ENCODE results near the gene SLC16A12. TPM values are rescaled to one million over a fixed set of nuclear protein-coding genes. Genes with fewer than 3 reads are reported as not detected.

SLC16A12 gene
- total and polyA plus RNA-seq, 4 donors, result 0.03 to 10.7 (median 0.94) TPM

DNA sequence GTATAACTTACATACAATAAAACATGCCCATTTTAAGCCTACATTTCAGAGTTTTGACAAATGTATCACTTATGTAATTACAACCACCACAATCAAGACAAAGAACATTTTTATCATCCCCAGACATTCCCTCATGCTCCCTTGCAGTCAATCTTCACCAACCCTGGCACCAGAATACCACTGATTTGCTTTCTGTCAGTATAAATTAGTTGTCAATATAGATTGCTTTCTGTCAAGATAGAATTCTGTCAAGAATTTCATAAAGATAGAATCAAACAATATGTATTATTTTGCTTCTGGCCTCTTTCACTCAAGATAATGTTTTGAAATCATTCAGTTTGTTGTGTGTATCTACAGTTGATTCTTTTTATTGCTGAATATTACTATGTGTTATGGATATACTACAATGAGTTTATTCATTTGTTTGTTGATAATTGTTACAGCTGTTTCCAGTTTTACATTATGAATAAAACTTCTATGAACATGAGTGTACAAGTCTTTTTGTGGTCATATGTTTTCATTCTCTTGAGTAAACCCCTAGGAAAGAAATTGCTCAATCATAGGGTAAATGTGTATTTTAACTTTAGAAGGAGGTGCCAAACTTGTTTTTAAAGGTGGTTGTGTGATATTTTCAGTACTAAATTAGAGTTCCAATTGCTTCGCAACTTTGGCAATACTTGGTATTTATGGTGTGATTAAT, 64.1 kb downstream of the SLC16A12 start:
- Histone ChIP-seq H3K36me3 (ENCODE audit: control insufficient read depth in 4 of 4, insufficient read depth in 3 of 4, low read depth in 1 of 4, low read length in 3 of 4) (no peaks in the 10 kb centered on the region), H3K9ac (ENCODE audit: low read depth in 1 of 2, low read length in 2 of 2) (peak overlapping the region in 1 of 2 donors; percentile 34), H3K27ac (ENCODE audit: low read depth in 1 of 2, low read length in 2 of 2) (peak overlapping the region; percentile 51 to 57), H3K9me3 (ENCODE audit: control insufficient read depth in 4 of 4, low read length in 3 of 4) (no peaks in the 10 kb centered on the region), H3K4me1 (ENCODE audit: control insufficient read depth in 4 of 4, insufficient read depth in 4 of 4, low read length in 3 of 4) (peaks cover 8 to 50% (median 44%) of the 10 kb centered on the region in 4 donors), H3K4me3 (ENCODE audit: low read depth in 1 of 3, low read length in 3 of 3) (no peak overlapping the region), H3K27me3 (ENCODE audit: control insufficient read depth in 4 of 4, insufficient read depth in 4 of 4, low read length in 3 of 4) (no peaks in the 10 kb centered on the region)
- no peak for DNase-seq (ENCODE audit: low spot score)
- TF ChIP-seq YY1 (IDR thresholded peaks at IDR 0.05) (no peak), FOXA2 (IDR thresholded peaks at IDR 0.05) (peak; percentile 53), RXRA (IDR thresholded peaks at IDR 0.05) (peak in 1 of 2 donors; percentile 40), HNF4A (conservative IDR thresholded peaks at IDR 0.05) (peak in 1 of 2 donors; percentile 50), EGR1 (IDR thresholded peaks at IDR 0.05; ENCODE audit: low read depth in 2 of 2) (no peak), TAF1 (conservative IDR thresholded peaks at IDR 0.05) (no peak), FOXA1 (IDR thresholded peaks at IDR 0.05) (peak; percentile 14), RAD21 (IDR thresholded peaks at IDR 0.05) (peak in 1 of 2 donors; percentile 6), SP1 (IDR thresholded peaks at IDR 0.05) (no peak), HNF4G (IDR thresholded peaks at IDR 0.05) (no peak), GABPA (IDR thresholded peaks at IDR 0.05 in 1 of 2, conservative IDR thresholded peaks at IDR 0.05 in 1 of 2) (no peak), JUND (IDR thresholded peaks at IDR 0.05) (peak in 1 of 2 donors; percentile 30), NR2F2 (IDR thresholded peaks at IDR 0.05) (no peak)
- TF ChIP-seq, protein P1, sequence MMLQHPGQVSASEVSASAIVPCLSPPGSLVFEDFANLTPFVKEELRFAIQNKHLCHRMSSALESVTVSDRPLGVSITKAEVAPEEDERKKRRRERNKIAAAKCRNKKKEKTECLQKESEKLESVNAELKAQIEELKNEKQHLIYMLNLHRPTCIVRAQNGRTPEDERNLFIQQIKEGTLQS (IDR thresholded peaks at IDR 0.05), result no peak
- TF ChIP-seq, protein P2, sequence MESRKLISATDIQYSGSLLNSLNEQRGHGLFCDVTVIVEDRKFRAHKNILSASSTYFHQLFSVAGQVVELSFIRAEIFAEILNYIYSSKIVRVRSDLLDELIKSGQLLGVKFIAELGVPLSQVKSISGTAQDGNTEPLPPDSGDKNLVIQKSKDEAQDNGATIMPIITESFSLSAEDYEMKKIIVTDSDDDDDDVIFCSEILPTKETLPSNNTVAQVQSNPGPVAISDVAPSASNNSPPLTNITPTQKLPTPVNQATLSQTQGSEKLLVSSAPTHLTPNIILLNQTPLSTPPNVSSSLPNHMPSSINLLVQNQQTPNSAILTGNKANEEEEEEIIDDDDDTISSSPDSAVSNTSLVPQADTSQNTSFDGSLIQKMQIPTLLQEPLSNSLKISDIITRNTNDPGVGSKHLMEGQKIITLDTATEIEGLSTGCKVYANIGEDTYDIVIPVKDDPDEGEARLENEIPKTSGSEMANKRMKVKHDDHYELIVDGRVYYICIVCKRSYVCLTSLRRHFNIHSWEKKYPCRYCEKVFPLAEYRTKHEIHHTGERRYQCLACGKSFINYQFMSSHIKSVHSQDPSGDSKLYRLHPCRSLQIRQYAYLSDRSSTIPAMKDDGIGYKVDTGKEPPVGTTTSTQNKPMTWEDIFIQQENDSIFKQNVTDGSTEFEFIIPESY (IDR thresholded peaks at IDR 0.05), result peak; percentile 33
- TF ChIP-seq, protein P3, sequence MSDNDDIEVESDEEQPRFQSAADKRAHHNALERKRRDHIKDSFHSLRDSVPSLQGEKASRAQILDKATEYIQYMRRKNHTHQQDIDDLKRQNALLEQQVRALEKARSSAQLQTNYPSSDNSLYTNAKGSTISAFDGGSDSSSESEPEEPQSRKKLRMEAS (IDR thresholded peaks at IDR 0.05), result no peak
- TF ChIP-seq, protein P4, sequence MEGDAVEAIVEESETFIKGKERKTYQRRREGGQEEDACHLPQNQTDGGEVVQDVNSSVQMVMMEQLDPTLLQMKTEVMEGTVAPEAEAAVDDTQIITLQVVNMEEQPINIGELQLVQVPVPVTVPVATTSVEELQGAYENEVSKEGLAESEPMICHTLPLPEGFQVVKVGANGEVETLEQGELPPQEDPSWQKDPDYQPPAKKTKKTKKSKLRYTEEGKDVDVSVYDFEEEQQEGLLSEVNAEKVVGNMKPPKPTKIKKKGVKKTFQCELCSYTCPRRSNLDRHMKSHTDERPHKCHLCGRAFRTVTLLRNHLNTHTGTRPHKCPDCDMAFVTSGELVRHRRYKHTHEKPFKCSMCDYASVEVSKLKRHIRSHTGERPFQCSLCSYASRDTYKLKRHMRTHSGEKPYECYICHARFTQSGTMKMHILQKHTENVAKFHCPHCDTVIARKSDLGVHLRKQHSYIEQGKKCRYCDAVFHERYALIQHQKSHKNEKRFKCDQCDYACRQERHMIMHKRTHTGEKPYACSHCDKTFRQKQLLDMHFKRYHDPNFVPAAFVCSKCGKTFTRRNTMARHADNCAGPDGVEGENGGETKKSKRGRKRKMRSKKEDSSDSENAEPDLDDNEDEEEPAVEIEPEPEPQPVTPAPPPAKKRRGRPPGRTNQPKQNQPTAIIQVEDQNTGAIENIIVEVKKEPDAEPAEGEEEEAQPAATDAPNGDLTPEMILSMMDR (IDR thresholded peaks at IDR 0.05; ENCODE audit: low read depth, low read length, missing input control), result no peak
- TF ChIP-seq, protein P5, sequence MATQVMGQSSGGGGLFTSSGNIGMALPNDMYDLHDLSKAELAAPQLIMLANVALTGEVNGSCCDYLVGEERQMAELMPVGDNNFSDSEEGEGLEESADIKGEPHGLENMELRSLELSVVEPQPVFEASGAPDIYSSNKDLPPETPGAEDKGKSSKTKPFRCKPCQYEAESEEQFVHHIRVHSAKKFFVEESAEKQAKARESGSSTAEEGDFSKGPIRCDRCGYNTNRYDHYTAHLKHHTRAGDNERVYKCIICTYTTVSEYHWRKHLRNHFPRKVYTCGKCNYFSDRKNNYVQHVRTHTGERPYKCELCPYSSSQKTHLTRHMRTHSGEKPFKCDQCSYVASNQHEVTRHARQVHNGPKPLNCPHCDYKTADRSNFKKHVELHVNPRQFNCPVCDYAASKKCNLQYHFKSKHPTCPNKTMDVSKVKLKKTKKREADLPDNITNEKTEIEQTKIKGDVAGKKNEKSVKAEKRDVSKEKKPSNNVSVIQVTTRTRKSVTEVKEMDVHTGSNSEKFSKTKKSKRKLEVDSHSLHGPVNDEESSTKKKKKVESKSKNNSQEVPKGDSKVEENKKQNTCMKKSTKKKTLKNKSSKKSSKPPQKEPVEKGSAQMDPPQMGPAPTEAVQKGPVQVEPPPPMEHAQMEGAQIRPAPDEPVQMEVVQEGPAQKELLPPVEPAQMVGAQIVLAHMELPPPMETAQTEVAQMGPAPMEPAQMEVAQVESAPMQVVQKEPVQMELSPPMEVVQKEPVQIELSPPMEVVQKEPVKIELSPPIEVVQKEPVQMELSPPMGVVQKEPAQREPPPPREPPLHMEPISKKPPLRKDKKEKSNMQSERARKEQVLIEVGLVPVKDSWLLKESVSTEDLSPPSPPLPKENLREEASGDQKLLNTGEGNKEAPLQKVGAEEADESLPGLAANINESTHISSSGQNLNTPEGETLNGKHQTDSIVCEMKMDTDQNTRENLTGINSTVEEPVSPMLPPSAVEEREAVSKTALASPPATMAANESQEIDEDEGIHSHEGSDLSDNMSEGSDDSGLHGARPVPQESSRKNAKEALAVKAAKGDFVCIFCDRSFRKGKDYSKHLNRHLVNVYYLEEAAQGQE (IDR thresholded peaks at IDR 0.05), result peak; percentile 21
- WGBS, result 32% methylated on average over 1 of the region's 1 CpG

All from liver (tissue), 9 donors.